K562 (cell line): Measurements from ENCODE around the gene ATXN1. TPM values are rescaled to one million over a fixed set of nuclear protein-coding genes. Genes with fewer than 3 reads are reported as not detected.

Source experiments
- ATAC-seq: fragments of 200-7000 bp; cut with Tn5 transposase; 3 replicates; pipeline ENCODE4 v1.9.1; 2020; ENCODE audit warnings: moderate library complexity
- BruUV-seq: library from RNA; stranded (reverse); fragments of 400-500 nt; replicated peaks from 2 replicates; lab custom pipeline; 2021; lab: Mats Ljungman, UMichigan
- CTCF ChIA-PET: fragments of 300-600 bp; formaldehyde crosslinking; extraction: SDS; loops from one replicate; lab custom pipeline; 2021; ENCODE audit warnings: low intra/inter-chr PET ratio; lab: Yijun Ruan, JAX
- POLR2A ChIA-PET: fragments of 300-600, 350-650 bp; sonication (Branson Sonifier 250); formaldehyde crosslinking; extraction: SDS; loops from one replicate; lab custom pipeline; 2021; ENCODE audit warnings: antibody characterized with exemption, inconsistent platforms; lab: Yijun Ruan, JAX
- DNase-seq, 4 experiments: peaks; one replicate each; pipeline versions ENCODE4 v3.0.0 to v3.0.0-alpha.2; 2011 to 2018; ENCODE audit warnings: low spot score in 3 of 4, mixed read lengths in 3 of 4; ENCODE audit errors: extremely low read depth in 1 of 4
- FAIRE-seq: peaks from 2 replicates; lab custom pipeline; 2011; peaks lifted over from hg19 to GRCh38; lab: Jason Lieb, UNC
- H2AFZ ChIP-seq: 2 replicates; pipeline ENCODE4 v1.6.0; 2011; ENCODE audit warnings: low read depth, low read length, control low read depth, inconsistent platforms
- H3K27ac ChIP-seq: fragments of 200-600 bp; 3 replicates; pipeline ENCODE4 v1.8.0; 2011; ENCODE audit warnings: low read depth, mild to moderate bottlenecking, control low read depth, inconsistent platforms, low read length, moderate library complexity, mixed read lengths; ENCODE audit errors: extremely low read depth
- H3K27me3 ChIP-seq, 2 experiments: fragments of 300-600 bp in 1 of 2; 2 replicates in 1 of 2; 3 replicates in 1 of 2; pipeline versions ENCODE4 v1.6.0 to v1.8.0; 2011; ENCODE audit warnings: inconsistent platforms in 2 of 2, low read length in 2 of 2, mild to moderate bottlenecking in 1 of 2, mixed read lengths in 1 of 2, moderate library complexity in 1 of 2; ENCODE audit not compliant: control insufficient read depth in 2 of 2, insufficient read depth in 2 of 2
- H3K36me3 ChIP-seq: fragments of 300-600 bp; 3 replicates; pipeline ENCODE4 v1.8.0; 2011; ENCODE audit warnings: mild to moderate bottlenecking, low read length, inconsistent platforms; ENCODE audit not compliant: control insufficient read depth, insufficient read depth
- H3K4me1 ChIP-seq, 2 experiments: fragments of 200-600 bp in 1 of 2; replicated peaks in 1 of 2; 2 replicates in 1 of 2; 3 replicates in 1 of 2; pipeline versions ENCODE4 v1.5.1 to v1.8.0; 2011; ENCODE audit warnings: inconsistent platforms in 2 of 2, low read length in 2 of 2, mild to moderate bottlenecking in 1 of 2, mixed read lengths in 1 of 2, moderate library complexity in 1 of 2; ENCODE audit not compliant: control insufficient read depth in 2 of 2, insufficient read depth in 2 of 2
- H3K4me2 ChIP-seq: 2 replicates; pipeline ENCODE4 v1.6.1; 2011; ENCODE audit warnings: low read length, control low read depth, inconsistent platforms, mixed read lengths; ENCODE audit not compliant: insufficient read depth
- H3K4me3 ChIP-seq: fragments of 200-600 bp; sonication (generic), shearing (Covaris generic); 2 replicates; pipeline ENCODE4 v1.5.1; 2016; ENCODE audit warnings: control low read depth, inconsistent platforms
- H3K79me2 ChIP-seq: fragments of 200-600 bp; 3 replicates; pipeline ENCODE4 v1.8.0; 2011; ENCODE audit warnings: low read length, inconsistent platforms; ENCODE audit not compliant: control insufficient read depth, insufficient read depth
- H3K9ac ChIP-seq, 2 experiments: 2 replicates each; pipeline versions ENCODE4 v1.6.0 to v1.6.1; 2011; ENCODE audit warnings: low read depth in 2 of 2, low read length in 2 of 2, control low read depth in 1 of 2, inconsistent platforms in 1 of 2, mild to moderate bottlenecking in 1 of 2, mixed read lengths in 1 of 2; ENCODE audit not compliant: insufficient read depth in 1 of 2
- H3K9me1 ChIP-seq: one replicate; pipeline ENCODE4 v1.6.0; 2011; ENCODE audit warnings: inconsistent platforms, mild to moderate bottlenecking, low read length, moderate library complexity; ENCODE audit not compliant: control insufficient read depth, insufficient read depth
- H3K9me3 ChIP-seq: replicated peaks from 2 replicates; pipeline ENCODE4 v1.5.1; 2011; ENCODE audit warnings: low read depth, low read length, inconsistent platforms; ENCODE audit not compliant: control insufficient read depth, insufficient read depth
- H4K20me1 ChIP-seq: replicated peaks from 2 replicates; pipeline ENCODE4 v1.6.1; 2011; ENCODE audit warnings: low read length, inconsistent platforms, mixed read lengths; ENCODE audit not compliant: control insufficient read depth, insufficient read depth
- CAMTA2 ChIP-seq: fragments of 250-450 bp; sonication (Bioruptor Pico); conservative IDR thresholded peaks from 2 replicates; pipeline ENCODE4 v1.5.1; 2022
- MBD1 ChIP-seq: fragments of 250-450 bp; sonication (Bioruptor Pico); IDR thresholded peaks from 2 replicates; pipeline ENCODE4 v1.8.0; 2022; ENCODE audit warnings: inconsistent platforms
- NR1H2 ChIP-seq: sonication (generic); formaldehyde crosslinking; IDR thresholded peaks from 2 replicates; pipeline ENCODE4 v1.4.0; 2020; ENCODE audit warnings: mild to moderate bottlenecking, missing genetic modification reagents
- PBX2 ChIP-seq, 2 experiments: IDR thresholded peaks in 1 of 2; conservative IDR thresholded peaks in 1 of 2; 2 replicates each; pipeline ENCODE4 v1.6.1; 2016; ENCODE audit warnings: low read depth in 2 of 2, mild to moderate bottlenecking in 1 of 2, missing compliant biosample characterization in 1 of 2, missing genetic modification characterization in 1 of 2, moderate library complexity in 1 of 2
- RUNX1 ChIP-seq: sonication (generic); IDR thresholded peaks from 2 replicates; pipeline ENCODE4 v1.6.1; 2016; ENCODE audit warnings: antibody characterized with exemption, low read depth
- SIX5 ChIP-seq, 2 experiments: IDR thresholded peaks; 2 replicates each; pipeline ENCODE4 v1.6.1; 2011; ENCODE audit warnings: low read length in 2 of 2, borderline replicate concordance in 1 of 2, low read depth in 1 of 2, mild to moderate bottlenecking in 1 of 2, moderate library complexity in 1 of 2; ENCODE audit not compliant: insufficient read depth in 1 of 2
- SMAD2 ChIP-seq: fragments of 150-350 bp; IDR thresholded peaks from 2 replicates; pipeline ENCODE4 v1.6.1; 2014; ENCODE audit warnings: low read depth, mild to moderate bottlenecking, low read length
- TSHZ1 ChIP-seq: fragments of 250-450 bp; sonication (Bioruptor Pico); IDR thresholded peaks from 2 replicates; pipeline ENCODE4 v1.4.0; 2020; ENCODE audit warnings: mild to moderate bottlenecking, moderate library complexity
- WGBS: fragments of 100-300 bp; shearing (Covaris generic); methylation state at CpG from one replicate; pipeline ENCODE4 v1.1.6; 2016; ENCODE audit warnings: low coverage, mixed read lengths; ENCODE audit not compliant: insufficient coverage; ENCODE audit errors: missing lambda C conversion rate; 5-methylcytosine and 5-hydroxymethylcytosine counted together
- in situ Hi-C: fragments of 300-500 bp; cut with MboI; formaldehyde crosslinking; loops from 4 replicates; pipeline ENCODE4 v1.15.0; 2018; ENCODE audit warnings: inconsistent platforms, mixed read lengths
- intact Hi-C: fragments of 100-400 bp; cut with micrococcal nuclease; formaldehyde crosslinking; loops from 2 replicates; pipeline ENCODE4 v1.14.2; 2022
- polyA plus RNA-seq, 8 experiments: library from polyadenylated mRNA; depleted of rRNA in 4 of 8; stranded (reverse) in 5 of 8; unstranded in 3 of 8; fragments of >200 nt; fragmentation: Nextera tagmentation in 2 of 8; fragmentation: Illumina TruSeq in 1 of 8; extraction: Ambion mirVana in 2 of 8; extraction: Trizol in 1 of 8; gene quantifications; 2 replicates each; pipeline versions ENCODE4 v1.2.1 to v1.2.3, GENCODE V29; 2011 to 2014; ENCODE audit warnings: inconsistent platforms in 1 of 8, missing spikeins in 1 of 8
- total RNA-seq, 7 experiments: library from RNA; depleted of rRNA in 6 of 7; stranded (reverse); fragments of >200 nt in 6 of 7; fragmentation: Illumina TruSeq in 2 of 7; extraction: Trizol in 2 of 7; gene quantifications; 2 replicates each; pipeline versions ENCODE4 v1.2.1 to v1.2.3, GENCODE V29; 2011 to 2021; ENCODE audit warnings: low replicate concordance in 1 of 7

ATXN1 gene
- total and polyA plus RNA-seq, 9 of the 15 experiments (the other 6 are each of a cell fraction or from before 2014, with no cell fraction given), result under 0.01 to 1.2 (median 0.58) TPM

- no peak for ATAC-seq
- no peaks in the 10 kb centered on the region for H4K20me1 ChIP-seq
- in situ Hi-C loops, result no loop called here
- no peaks in the 10 kb centered on the region for H3K36me3 ChIP-seq
- no peaks in the 10 kb centered on the region for H3K4me1 ChIP-seq
- H3K27me3 ChIP-seq, result peaks cover 13 to 15% of the 10 kb centered on the region in 2 experiments; a peak in 3 of 5 replicates
- intact Hi-C loops, result no loop called here
- TF ChIP-seq SIX5 (IDR thresholded peaks at IDR 0.05; ENCODE audit: borderline replicate concordance in 1 of 2, insufficient read depth in 1 of 2, low read depth in 1 of 2, low read length in 2 of 2) (no peak), SMAD2 (no peak), NR1H2 (CRISPR knock-in tag) (no peak), PBX2 (CRISPR knock-in tag; IDR thresholded peaks at IDR 0.05; ENCODE audit: low read depth) (no peak), PBX2 (tag; conservative IDR thresholded peaks at IDR 0.05; ENCODE audit: low read depth) (no peak), CAMTA2 (CRISPR knock-in tag) (no peak), RUNX1 (no peak), TSHZ1 (CRISPR knock-in tag) (no peak), MBD1 (CRISPR knock-in tag) (no peak)
- H3K9me1 ChIP-seq, result no peaks in the 10 kb centered on the region
- WGBS, result 0% methylated on average over 13 of the region's 13 CpGs
- H2AFZ ChIP-seq, result no peak overlapping the region
- POLR2A ChIA-PET, result interaction anchor here (1.0 kb wide), 1 partner anchor 65 kb away, joined by 3 read pairs; no protein-coding TSS in a partner anchor
- no peak for DNase-seq
- H3K9me3 ChIP-seq, result no peaks in the 10 kb centered on the region
- H3K4me2 ChIP-seq, result no peak overlapping the region
- CTCF ChIA-PET, result no interaction called here
- no peak overlapping the region for H3K9ac ChIP-seq
- no TSS peak for BruUV-seq
- H3K27ac ChIP-seq, result no peak overlapping the region
- H3K79me2 ChIP-seq, result no peaks in the 10 kb centered on the region
- FAIRE-seq, result no peak
- no peak overlapping the region for H3K4me3 ChIP-seq
Measured at GRCh38 chr6:16700202-16700915, 60.9 kb downstream of the ATXN1 start.
